ENCODE measurements around the gene ATP2C1.

The ATP2C1 gene

GRCh38 chr3:130933801-130934345 is 40.0 kb downstream of the ATP2C1 start:
- Histone ChIP-seq H3K27ac (ENCODE audit: low read depth, low read length) (no peak overlapping the region), H2AFZ (ENCODE audit: low read depth, low read length, severe bottlenecking) (no peak overlapping the region), H3F3A (ENCODE audit: insufficient read depth) (no peaks in the 10 kb centered on the region), H3K36me3 (ENCODE audit: low read length) (peaks cover 18% of the 10 kb centered on the region; the same call in 1 of the 2 replicates), H3K9me3 (ENCODE audit: insufficient read depth, low read length) (no peaks in the 10 kb centered on the region), H3K9ac (ENCODE audit: low read length) (no peak overlapping the region), H3K4me3 (ENCODE audit: insufficient read depth, low read length, poor library complexity, severe bottlenecking) (no peak overlapping the region), H4K20me1 (ENCODE audit: low read depth, low read length) (no peaks in the 10 kb centered on the region), H3K9me2 (replicated peaks; ENCODE audit: insufficient read depth, low read length) (no peaks in the 10 kb centered on the region), H3K79me2 (ENCODE audit: insufficient read depth, low read length) (peaks cover 10% of the 10 kb centered on the region), H3K4me2 (ENCODE audit: low read depth, low read length, poor library complexity, severe bottlenecking) (no peak overlapping the region), H3K27me3 (ENCODE audit: low read length) (no peaks in the 10 kb centered on the region)
- TF ChIP-seq CTCF (IDR thresholded peaks at IDR 0.05; ENCODE audit: insufficient read depth, low read length, poor library complexity, severe bottlenecking) = no peak

- Histone ChIP-seq H3K27me3 (ENCODE audit: low read length) (no peaks in the 10 kb centered on the region), H3K27ac (ENCODE audit: low read depth, low read length) (no peak overlapping the region), H3K9me2 (replicated peaks; ENCODE audit: insufficient read depth, low read length) (no peaks in the 10 kb centered on the region), H3K4me2 (ENCODE audit: low read depth, low read length, poor library complexity, severe bottlenecking) (no peak overlapping the region), H3K79me2 (ENCODE audit: insufficient read depth, low read length) (peaks cover 3% of the 10 kb centered on the region; the same call in 1 of the 2 replicates), H3F3A (ENCODE audit: insufficient read depth) (no peaks in the 10 kb centered on the region), H3K9ac (ENCODE audit: low read length) (no peak overlapping the region), H3K4me3 (ENCODE audit: insufficient read depth, low read length, poor library complexity, severe bottlenecking) (no peak overlapping the region), H4K20me1 (ENCODE audit: low read depth, low read length) (no peaks in the 10 kb centered on the region), H3K36me3 (ENCODE audit: low read length) (peaks cover 18% of the 10 kb centered on the region; the same call in 1 of the 2 replicates), H3K9me3 (ENCODE audit: insufficient read depth, low read length) (no peaks in the 10 kb centered on the region), H2AFZ (ENCODE audit: low read depth, low read length, severe bottlenecking) (no peak overlapping the region)
- no peak for TF ChIP-seq EZH2phosphoT487 (conservative IDR thresholded peaks at IDR 0.05; ENCODE audit: low read length)
- TF ChIP-seq CTCF (IDR thresholded peaks at IDR 0.05; ENCODE audit: insufficient read depth, low read length, poor library complexity, severe bottlenecking) = no peak
Measured at GRCh38 chr3:130934442-130935089, 40.7 kb downstream of the ATP2C1 start.

- H3K27ac ChIP-seq (ENCODE audit: low read depth, low read length) = no peak overlapping the region
- H3F3A ChIP-seq (ENCODE audit: insufficient read depth) = no peaks in the 10 kb centered on the region
- H3K27me3 ChIP-seq (ENCODE audit: low read length) = no peaks in the 10 kb centered on the region
- no peaks in the 10 kb centered on the region for H3K79me2 ChIP-seq (ENCODE audit: insufficient read depth, low read length)
- no peaks in the 10 kb centered on the region for H4K20me1 ChIP-seq (ENCODE audit: low read depth, low read length)
- no peak overlapping the region for H3K4me3 ChIP-seq (ENCODE audit: insufficient read depth, low read length, poor library complexity, severe bottlenecking)
- H3K4me2 ChIP-seq (ENCODE audit: low read depth, low read length, poor library complexity, severe bottlenecking) = no peak overlapping the region
- H3K9me3 ChIP-seq (ENCODE audit: insufficient read depth, low read length) = no peaks in the 10 kb centered on the region
- H3K9ac ChIP-seq (ENCODE audit: low read length) = no peak overlapping the region
- H2AFZ ChIP-seq (ENCODE audit: low read depth, low read length, severe bottlenecking) = no peak overlapping the region
- no peak for TF ChIP-seq CTCF (IDR thresholded peaks at IDR 0.05; ENCODE audit: insufficient read depth, low read length, poor library complexity, severe bottlenecking)
- TF ChIP-seq EZH2phosphoT487 (conservative IDR thresholded peaks at IDR 0.05; ENCODE audit: low read length) = no peak
- H3K36me3 ChIP-seq (ENCODE audit: low read length) = peaks cover 18% of the 10 kb centered on the region; the same call in 1 of the 2 replicates
- no peaks in the 10 kb centered on the region for H3K9me2 ChIP-seq (replicated peaks; ENCODE audit: insufficient read depth, low read length)
Measured at GRCh38 chr3:130935761-130936492, 42.0 kb downstream of the ATP2C1 start.

Measured in SU-DHL-6 (cell line).